Mammary epithelial cell (primary cell): Measurements from ENCODE around the gene RNF166.

Experiments used
- EZH2 ChIP-seq: IDR thresholded peaks from 2 replicates; pipeline ENCODE4 v1.6.1; 2012; ENCODE audit warnings: low read length, inconsistent platforms, borderline replicate concordance
- TF ChIP-seq, protein P1 (sequence below), 2 donors: IDR thresholded peaks in 1 of 2; conservative IDR thresholded peaks in 1 of 2; 2 replicates each; pipeline ENCODE4 v1.5.1; 2011 to 2012; ENCODE audit warnings: inconsistent platforms in 2 of 2, low read length in 2 of 2, mild to moderate bottlenecking in 2 of 2, control low read depth in 1 of 2, low read depth in 1 of 2; ENCODE audit not compliant: insufficient read depth in 1 of 2; ENCODE audit errors: extremely low read depth in 1 of 2

DNA sequence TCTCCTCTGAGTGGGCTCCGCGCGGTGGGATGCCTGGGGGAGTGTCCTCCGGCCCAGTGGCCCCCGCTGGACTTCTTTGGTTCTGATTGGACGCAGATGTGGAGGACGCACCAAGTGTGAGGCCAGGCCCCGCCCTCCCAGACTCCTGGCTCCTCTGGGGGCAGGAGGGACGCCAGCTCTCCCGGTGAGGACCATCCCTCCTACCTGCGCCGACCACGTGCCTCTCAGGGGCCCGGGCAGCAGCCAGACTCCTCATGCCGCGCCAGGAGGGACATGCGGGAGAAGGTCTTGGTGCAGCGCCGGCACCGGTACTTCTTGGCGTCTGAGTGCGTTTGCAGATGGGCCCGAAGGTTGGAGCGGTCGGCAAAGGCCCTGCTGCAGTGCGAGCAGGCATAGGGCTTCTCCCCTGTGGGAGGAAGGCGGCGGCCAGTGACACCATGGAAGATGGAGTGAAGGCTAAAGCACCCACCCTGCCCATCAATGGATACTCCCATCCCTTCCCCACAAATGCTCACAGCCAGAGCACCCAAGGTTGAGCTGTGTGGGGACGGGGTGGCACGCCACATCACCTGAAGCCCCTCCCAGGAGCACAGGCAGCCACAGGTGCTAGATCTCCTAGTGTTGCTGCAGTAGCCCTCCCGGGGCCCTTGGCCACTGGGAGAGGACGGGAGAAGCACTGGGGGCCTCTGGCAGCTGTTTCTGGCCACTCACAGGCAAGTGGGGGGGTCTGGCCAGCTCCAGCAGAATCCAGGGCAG, 27.8 kb downstream of the RNF166 start:
- TF ChIP-seq, protein P1, sequence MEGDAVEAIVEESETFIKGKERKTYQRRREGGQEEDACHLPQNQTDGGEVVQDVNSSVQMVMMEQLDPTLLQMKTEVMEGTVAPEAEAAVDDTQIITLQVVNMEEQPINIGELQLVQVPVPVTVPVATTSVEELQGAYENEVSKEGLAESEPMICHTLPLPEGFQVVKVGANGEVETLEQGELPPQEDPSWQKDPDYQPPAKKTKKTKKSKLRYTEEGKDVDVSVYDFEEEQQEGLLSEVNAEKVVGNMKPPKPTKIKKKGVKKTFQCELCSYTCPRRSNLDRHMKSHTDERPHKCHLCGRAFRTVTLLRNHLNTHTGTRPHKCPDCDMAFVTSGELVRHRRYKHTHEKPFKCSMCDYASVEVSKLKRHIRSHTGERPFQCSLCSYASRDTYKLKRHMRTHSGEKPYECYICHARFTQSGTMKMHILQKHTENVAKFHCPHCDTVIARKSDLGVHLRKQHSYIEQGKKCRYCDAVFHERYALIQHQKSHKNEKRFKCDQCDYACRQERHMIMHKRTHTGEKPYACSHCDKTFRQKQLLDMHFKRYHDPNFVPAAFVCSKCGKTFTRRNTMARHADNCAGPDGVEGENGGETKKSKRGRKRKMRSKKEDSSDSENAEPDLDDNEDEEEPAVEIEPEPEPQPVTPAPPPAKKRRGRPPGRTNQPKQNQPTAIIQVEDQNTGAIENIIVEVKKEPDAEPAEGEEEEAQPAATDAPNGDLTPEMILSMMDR (conservative IDR thresholded peaks at IDR 0.05 in 1 of 2, IDR thresholded peaks at IDR 0.05 in 1 of 2; ENCODE audit: extremely low read depth in 1 of 2, insufficient read depth in 1 of 2, low read depth in 1 of 2, low read length in 2 of 2) = no peak
- no peak for TF ChIP-seq EZH2
